AG10803 (cell line): ENCODE data around the gene TNFSF4.
"Not testable (repeated sequence)": the region's sequence is repeated elsewhere in the genome, so short reads cannot be mapped to it uniquely, and the experiment has no call there.

Source experiments
- DNase-seq: peaks from one replicate; pipeline ENCODE4 v3.0.0; 2010; ENCODE audit warnings: low read depth
- H3K4me3 ChIP-seq: 2 replicates; pipeline ENCODE4 v1.5.1; 2011; ENCODE audit warnings: mild to moderate bottlenecking, low read length, control low read depth
- TF ChIP-seq, protein P1 (sequence below): conservative IDR thresholded peaks from 2 replicates; pipeline ENCODE4 v1.5.1; 2011; ENCODE audit warnings: mild to moderate bottlenecking, low read length, control low read depth, inconsistent platforms

TNFSF4 gene

DNA sequence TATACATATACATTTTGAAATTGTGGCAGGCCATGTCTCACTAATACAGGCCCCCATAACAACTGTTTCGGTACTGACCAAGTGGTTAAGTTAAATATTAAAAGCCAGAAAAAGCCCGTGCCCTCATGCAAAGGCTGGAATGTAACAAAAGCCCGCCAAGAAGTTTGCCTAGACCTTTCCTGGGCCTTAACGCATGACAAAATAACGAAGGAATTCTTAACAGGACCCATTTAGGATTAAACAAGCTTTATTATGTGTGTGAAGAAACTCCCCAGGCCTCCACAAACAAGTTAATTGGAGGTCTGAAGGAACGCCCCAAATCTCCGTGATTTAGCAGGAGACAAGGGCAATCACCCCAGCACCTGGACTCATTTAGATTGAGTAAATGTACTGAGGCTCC lies 42.4 kb downstream of the TNFSF4 start:
- TF ChIP-seq, protein P1, sequence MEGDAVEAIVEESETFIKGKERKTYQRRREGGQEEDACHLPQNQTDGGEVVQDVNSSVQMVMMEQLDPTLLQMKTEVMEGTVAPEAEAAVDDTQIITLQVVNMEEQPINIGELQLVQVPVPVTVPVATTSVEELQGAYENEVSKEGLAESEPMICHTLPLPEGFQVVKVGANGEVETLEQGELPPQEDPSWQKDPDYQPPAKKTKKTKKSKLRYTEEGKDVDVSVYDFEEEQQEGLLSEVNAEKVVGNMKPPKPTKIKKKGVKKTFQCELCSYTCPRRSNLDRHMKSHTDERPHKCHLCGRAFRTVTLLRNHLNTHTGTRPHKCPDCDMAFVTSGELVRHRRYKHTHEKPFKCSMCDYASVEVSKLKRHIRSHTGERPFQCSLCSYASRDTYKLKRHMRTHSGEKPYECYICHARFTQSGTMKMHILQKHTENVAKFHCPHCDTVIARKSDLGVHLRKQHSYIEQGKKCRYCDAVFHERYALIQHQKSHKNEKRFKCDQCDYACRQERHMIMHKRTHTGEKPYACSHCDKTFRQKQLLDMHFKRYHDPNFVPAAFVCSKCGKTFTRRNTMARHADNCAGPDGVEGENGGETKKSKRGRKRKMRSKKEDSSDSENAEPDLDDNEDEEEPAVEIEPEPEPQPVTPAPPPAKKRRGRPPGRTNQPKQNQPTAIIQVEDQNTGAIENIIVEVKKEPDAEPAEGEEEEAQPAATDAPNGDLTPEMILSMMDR: no peak
- no peak overlapping the region for H3K4me3 ChIP-seq
- no peak for DNase-seq

DNA sequence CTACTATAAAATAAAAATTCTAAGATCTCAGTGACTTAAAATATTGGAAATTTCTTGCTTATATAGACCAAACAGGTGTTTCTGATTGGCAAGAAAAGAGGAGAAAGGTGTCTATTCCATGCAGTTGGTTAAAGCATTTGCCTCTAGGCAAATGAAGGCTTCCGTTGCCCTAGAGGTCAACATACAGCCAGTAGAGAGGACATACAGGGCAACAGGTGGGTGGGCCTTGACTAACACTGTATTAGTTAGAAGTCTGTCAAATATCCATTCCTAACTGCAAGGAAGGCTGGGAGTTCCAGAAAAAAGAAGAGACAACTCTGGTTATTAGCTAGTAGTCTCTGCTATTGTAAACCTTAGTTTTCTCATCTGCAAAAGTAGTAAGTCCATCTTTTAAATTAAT lies 43.0 kb downstream of the TNFSF4 start:
- DNase-seq: no peak
- TF ChIP-seq, protein P1: no peak
- no peak overlapping the region for H3K4me3 ChIP-seq

DNA sequence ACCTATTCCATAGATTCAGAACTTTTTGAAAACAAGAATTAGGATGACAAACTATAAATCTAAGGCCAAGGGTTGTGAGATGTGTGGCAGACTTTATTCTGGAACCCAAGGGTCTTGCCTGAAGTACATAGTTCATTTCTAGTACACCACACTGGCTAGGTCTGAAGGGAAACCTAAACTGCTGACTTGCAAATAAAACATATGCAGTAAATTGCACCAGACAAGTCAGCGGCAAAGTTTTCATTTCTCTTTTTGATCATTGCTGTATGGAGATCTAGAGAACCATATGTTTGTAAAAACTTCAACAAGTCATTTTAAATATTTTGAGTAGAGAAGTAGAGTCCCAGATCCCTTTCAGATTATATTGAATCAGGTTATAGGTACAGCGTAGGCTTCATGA lies 43.9 kb downstream of the TNFSF4 start:
- TF ChIP-seq, protein P1: no peak
- no peak overlapping the region for H3K4me3 ChIP-seq
- DNase-seq: no peak

DNA sequence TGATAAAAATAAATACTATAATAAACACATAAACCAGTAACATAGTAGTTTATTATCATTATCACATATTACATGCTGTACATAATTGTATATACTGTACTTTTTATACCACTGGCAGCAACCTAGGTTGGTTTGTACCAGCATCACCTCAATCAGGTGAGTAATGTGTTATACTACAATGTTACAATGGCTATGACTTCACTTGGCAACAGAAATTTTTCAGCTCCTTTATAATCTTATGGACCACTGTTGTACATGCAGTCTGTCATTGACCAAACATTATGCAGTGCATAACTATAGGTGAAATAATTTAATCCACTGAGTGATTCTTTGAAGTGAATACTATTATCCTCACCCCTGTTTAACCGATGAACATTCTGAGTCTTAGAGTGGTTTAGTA lies 44.5 kb downstream of the TNFSF4 start:
- TF ChIP-seq, protein P1: no peak
- no peak for DNase-seq

DNA sequence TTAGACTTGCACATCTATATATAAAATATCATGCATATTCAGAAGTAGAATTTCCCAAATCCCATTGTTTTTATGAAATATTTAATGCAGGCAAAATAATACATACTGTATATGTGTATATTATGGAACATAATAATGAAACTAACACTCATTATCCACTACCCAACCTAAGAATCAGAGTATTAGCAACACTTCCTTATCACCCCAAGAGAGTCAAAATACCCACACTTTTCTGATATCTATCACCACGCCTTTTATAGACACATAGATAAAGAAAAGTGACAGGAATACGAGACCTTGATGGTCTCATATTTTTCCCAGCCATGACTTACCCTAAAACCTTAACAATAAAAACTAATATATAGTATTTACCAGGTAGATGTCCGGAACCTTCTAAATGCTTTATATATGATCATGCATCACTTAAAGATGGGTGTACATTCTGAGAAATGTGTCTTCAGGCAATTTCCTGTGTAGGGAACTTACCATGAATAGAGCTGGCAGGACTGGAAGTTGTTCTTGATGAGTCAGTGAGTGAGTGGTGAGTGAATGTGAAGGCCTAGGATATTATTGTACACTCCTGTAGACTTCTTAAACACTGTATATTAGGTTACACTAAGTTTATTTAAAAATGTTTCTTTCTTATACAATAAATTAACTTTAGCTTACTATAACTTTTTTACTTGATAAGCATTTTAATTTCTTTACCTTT lies 45.5 kb downstream of the TNFSF4 start:
- TF ChIP-seq, protein P1: no peak
- peak; percentile 52 for DNase-seq
- H3K4me3 ChIP-seq: no peak overlapping the region

More for the DNA sequence above, 44.5 kb downstream of the TNFSF4 start:
- H3K4me3 ChIP-seq: no peak overlapping the region

DNA sequence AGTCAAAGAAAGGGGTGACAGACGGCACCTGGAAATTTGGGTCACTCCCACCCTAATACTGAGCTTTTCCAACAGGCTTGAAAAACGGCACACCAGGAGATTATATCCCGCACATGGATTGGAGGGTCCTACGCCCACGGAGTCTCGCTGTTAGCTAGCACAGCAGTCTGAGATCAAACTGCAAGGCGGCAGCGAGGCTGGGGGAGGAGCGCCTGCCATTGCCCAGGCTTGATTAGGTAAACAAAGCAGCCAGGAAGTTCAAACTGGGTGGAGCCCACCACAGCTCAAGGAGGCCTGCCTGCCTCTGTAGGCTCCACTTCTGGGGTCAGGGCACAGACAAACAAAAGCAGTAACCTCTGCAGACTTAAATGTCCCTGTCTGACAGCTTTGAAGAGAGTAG lies 53.2 kb downstream of the TNFSF4 start:
- not testable (repeated sequence) for H3K4me3 ChIP-seq, DNase-seq

DNA sequence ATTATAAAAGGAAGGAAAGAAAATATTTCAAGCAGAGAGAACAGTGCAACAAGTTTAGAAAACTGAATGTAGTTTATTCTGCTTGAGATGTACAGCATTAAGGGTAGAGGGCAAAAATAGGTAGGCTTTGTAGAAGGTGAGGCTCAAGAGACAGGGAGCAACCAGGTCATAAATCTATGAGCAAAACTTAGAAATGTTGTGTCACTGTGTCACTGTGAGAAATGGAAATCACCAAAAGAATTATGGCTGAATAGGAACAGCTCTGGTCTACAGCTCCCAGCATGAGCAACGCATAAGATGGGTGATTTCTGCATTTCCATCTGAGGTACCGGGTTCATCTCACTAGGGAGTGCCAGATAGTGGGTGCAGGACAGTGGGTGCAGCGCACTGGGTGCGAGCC lies 53.6 kb downstream of the TNFSF4 start:
- TF ChIP-seq, protein P1: no peak
- DNase-seq: no peak
- no peak overlapping the region for H3K4me3 ChIP-seq
